A673 (cell line): ENCODE data around the gene TEX48.

Experiments
- CTCF ChIP-seq: fragments of 300-800, 200-600 bp; sonication (generic); conservative IDR thresholded peaks from 2 replicates; pipeline ENCODE4 v1.5.1; 2017; ENCODE audit warnings: low read depth, mild to moderate bottlenecking, antibody characterized with exemption, low read length, moderate library complexity, mixed read lengths
- EZH2 ChIP-seq: fragments of 200-600 bp; sonication (generic); IDR thresholded peaks from 2 replicates; pipeline ENCODE4 v1.6.1; 2017; ENCODE audit warnings: borderline replicate concordance, low read depth, mild to moderate bottlenecking, mixed read lengths, antibody characterized with exemption, low read length; ENCODE audit not compliant: poor library complexity, severe bottlenecking

- TF ChIP-seq CTCF (no peak), EZH2 (no peak)
These were observed 14.0 kb upstream of the TEX48 start for GRCh38 chr9:114695948-114696347.
